Measurements from ENCODE around the gene CCNL2. TPM values are rescaled to one million over a fixed set of nuclear protein-coding genes. Genes with fewer than 3 reads are reported as not detected.
A peak's percentile ranks its signal among the peaks of the same experiment; 100 is the strongest.

Gene CCNL2
- total and polyA plus RNA-seq, 2 of the 13 experiments (the other 11 are each of a cell fraction or from before 2014, with no cell fraction given): 105 to 340 TPM

- TF ChIP-seq ZNF687 (CRISPR knock-in tag; IDR thresholded peaks at IDR 0.05) (peak; percentile 35; the same call in 1 of the 2 replicates), PITX1 (CRISPR knock-in tag; IDR thresholded peaks at IDR 0.05) (0 out of 2 replicates have a peak, but pooled peaks have one; percentile 17), TFAP4 (IDR thresholded peaks at IDR 0.05; ENCODE audit: borderline replicate concordance, low read depth) (no peak), ZBTB20 (CRISPR knock-in tag; IDR thresholded peaks at IDR 0.05; ENCODE audit: borderline replicate concordance, low read depth) (peak; percentile 57; the same call in 1 of the 2 replicates), PAWR (CRISPR knock-in tag; IDR thresholded peaks at IDR 0.05; ENCODE audit: borderline replicate concordance) (no peak), GATA4 (IDR thresholded peaks at IDR 0.05; ENCODE audit: borderline replicate concordance, low read depth) (no peak), KDM5B (CRISPR knock-in tag; IDR thresholded peaks at IDR 0.05; ENCODE audit: borderline replicate concordance) (peak; percentile 29; the same call in 1 of the 2 replicates), ZBTB33 (CRISPR knock-in tag; IDR thresholded peaks at IDR 0.05) (no peak), MXI1 (IDR thresholded peaks at IDR 0.05; ENCODE audit: borderline replicate concordance, low read depth, low read length) (0 out of 3 replicates have a peak, but pooled peaks have one; percentile 8), ZNF883 (CRISPR knock-in tag; IDR thresholded peaks at IDR 0.05; ENCODE audit: not compliant biosample characterization) (peak; percentile 39), HNRNPL (IDR thresholded peaks at IDR 0.05; ENCODE audit: low read depth, low read length) (peak; percentile 70), ZNF274 (CRISPR knock-in tag; IDR thresholded peaks at IDR 0.05) (0 out of 2 replicates have a peak, but pooled peaks have one; percentile 25), PLSCR1 (CRISPR knock-in tag; IDR thresholded peaks at IDR 0.05; ENCODE audit: borderline replicate concordance) (no peak), EED (CRISPR knock-in tag; IDR thresholded peaks at IDR 0.05) (no peak), KLF12 (CRISPR knock-in tag; IDR thresholded peaks at IDR 0.05; ENCODE audit: borderline replicate concordance) (no peak), HDAC1 (CRISPR knock-in tag; IDR thresholded peaks at IDR 0.05) (peak; percentile 28; the same call in 1 of the 2 replicates), SIN3B (IDR thresholded peaks at IDR 0.05; ENCODE audit: low read length) (no peak), SAP130 (CRISPR knock-in tag; IDR thresholded peaks at IDR 0.05; ENCODE audit: low read depth) (peak; percentile 33; the same call in 1 of the 2 replicates), ZC3H13 (CRISPR knock-in tag; IDR thresholded peaks at IDR 0.05) (no peak)
Measured at GRCh38 chr1:1435911-1436629, 36.9 kb upstream of the CCNL2 start (continued).
